GM12891 (cell line): Measurements from ENCODE around the gene AGPAT3.

Experiments
- POLR2A ChIP-seq: IDR thresholded peaks from 2 replicates; pipeline ENCODE4 v1.6.1; 2011; ENCODE audit warnings: low read depth, low read length, control low read depth
- SPI1 ChIP-seq: IDR thresholded peaks from 2 replicates; pipeline ENCODE4 v1.6.1; 2011; ENCODE audit warnings: low read depth, low read length, control low read depth

DNA sequence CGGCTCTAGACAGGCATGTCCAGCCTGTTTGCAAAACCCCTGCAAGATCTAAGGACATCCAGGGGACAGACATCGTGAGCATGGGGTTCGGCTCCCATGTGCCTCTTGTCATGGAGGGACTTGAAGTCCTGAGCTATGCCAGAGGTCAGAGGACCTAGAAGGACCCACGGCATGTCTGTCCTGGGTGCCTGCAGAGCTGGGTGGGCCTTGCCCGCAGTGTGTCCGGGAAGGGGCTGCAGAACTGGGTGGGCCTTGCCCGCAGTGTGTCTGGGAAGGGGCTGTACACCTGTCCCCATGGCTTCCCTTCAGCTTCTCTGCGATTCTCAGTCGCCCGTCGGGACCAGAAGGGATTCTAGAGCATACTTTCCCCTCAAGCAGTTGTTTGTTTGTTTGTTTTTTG lies 127.1 kb downstream of the AGPAT3 start:
- TF ChIP-seq SPI1: no peak
- TF ChIP-seq POLR2A: no peak
